H1 (cell line): Measurements from ENCODE around the gene P4HA3. TPM values are rescaled to one million over a fixed set of nuclear protein-coding genes. Genes with fewer than 3 reads are reported as not detected.

Experiments used
- CTCF ChIA-PET: fragments of 300-600 bp; sonication (Branson Sonifier 250); formaldehyde crosslinking; loops from one replicate; lab custom pipeline; 2021; ENCODE audit not compliant: partially characterized antibody; lab: Charles Lee
- POLR2A ChIA-PET: fragments of 300-600 bp; sonication (Branson Sonifier 250); formaldehyde crosslinking; loops from one replicate; lab custom pipeline; 2021; ENCODE audit warnings: inconsistent platforms; ENCODE audit not compliant: partially characterized antibody; lab: Charles Lee
- DNase-seq, 2 experiments: peaks; one replicate each; pipeline versions ENCODE4 v3.0.0 to v3.0.0-alpha.2; 2010 to 2022; ENCODE audit warnings: low spot score in 2 of 2, low read depth in 1 of 2, mixed read lengths in 1 of 2
- FAIRE-seq: peaks from 2 replicates; lab custom pipeline; 2011; peaks lifted over from hg19 to GRCh38; lab: Jason Lieb, UNC
- H2AFZ ChIP-seq: 2 replicates; pipeline ENCODE4 v1.8.1; 2012; ENCODE audit warnings: low read length, inconsistent platforms
- H2AK5ac ChIP-seq: 2 replicates; pipeline ENCODE4 v1.6.1; 2013; ENCODE audit warnings: low read depth, low read length
- H2BK120ac ChIP-seq: replicated peaks from 2 replicates; pipeline ENCODE3; 2013; ENCODE audit warnings: low read depth, low read length, inconsistent platforms
- H2BK12ac ChIP-seq: 2 replicates; pipeline ENCODE4 v1.6.1; 2013; ENCODE audit warnings: low read depth, low read length
- H2BK15ac ChIP-seq: 2 replicates; pipeline ENCODE4 v1.6.1; 2013; ENCODE audit warnings: low read length
- H2BK20ac ChIP-seq: 2 replicates; pipeline ENCODE4 v1.6.1; 2013; ENCODE audit warnings: low read length
- H2BK5ac ChIP-seq: 2 replicates; pipeline ENCODE4 v1.6.1; 2013; ENCODE audit warnings: low read depth, low read length
- H3K14ac ChIP-seq: 2 replicates; pipeline ENCODE4 v1.6.1; 2013; ENCODE audit warnings: inconsistent platforms; ENCODE audit not compliant: insufficient read length
- H3K18ac ChIP-seq: 2 replicates; pipeline ENCODE4 v1.6.1; 2013; ENCODE audit warnings: low read length; ENCODE audit errors: extremely low read depth
- H3K23ac ChIP-seq: 2 replicates; pipeline ENCODE4 v1.6.1; 2013; ENCODE audit warnings: inconsistent platforms; ENCODE audit not compliant: insufficient read length
- H3K23me2 ChIP-seq: 2 replicates; pipeline ENCODE4 v1.6.1; 2013; ENCODE audit warnings: low read depth, low read length
- H3K27ac ChIP-seq: 2 replicates; pipeline ENCODE4 v1.6.1; 2011; ENCODE audit warnings: low read depth, low read length, inconsistent platforms
- H3K27me3 ChIP-seq, 4 experiments: replicated peaks in 1 of 4; 1 replicate in 1 of 4; 2 replicates in 3 of 4; pipeline versions ENCODE4 v1.6.1 to v1.8.1; 2011 to 2013; ENCODE audit warnings: low read length in 3 of 4, mild to moderate bottlenecking in 3 of 4, inconsistent platforms in 2 of 4, mixed read lengths in 2 of 4, moderate library complexity in 1 of 4; ENCODE audit not compliant: control insufficient read depth in 3 of 4, insufficient read depth in 3 of 4; ENCODE audit errors: extremely low read depth in 1 of 4
- H3K36me3 ChIP-seq, 4 experiments: 2 replicates each; pipeline versions ENCODE4 v1.6.1 to v1.8.1; 2011 to 2013; ENCODE audit warnings: mild to moderate bottlenecking in 4 of 4, low read length in 3 of 4, moderate library complexity in 2 of 4, control low read depth in 1 of 4, inconsistent platforms in 1 of 4; ENCODE audit not compliant: insufficient read depth in 4 of 4, control insufficient read depth in 2 of 4
- H3K4ac ChIP-seq: replicated peaks from 2 replicates; pipeline ENCODE3; 2013; ENCODE audit warnings: low read length, low read depth, mixed read lengths, inconsistent platforms; ENCODE audit not compliant: insufficient read length
- H3K4me1 ChIP-seq, 4 experiments: replicated peaks in 1 of 4; 1 replicate in 1 of 4; 2 replicates in 3 of 4; pipeline versions ENCODE4 v1.6.1 to v1.8.1; 2011 to 2013; ENCODE audit warnings: low read length in 3 of 4, inconsistent platforms in 2 of 4, mixed read lengths in 1 of 4; ENCODE audit not compliant: insufficient read depth in 4 of 4, control insufficient read depth in 3 of 4
- H3K4me2 ChIP-seq, 2 experiments: 2 replicates each; pipeline versions ENCODE4 v1.6.1 to v1.8.1; 2011 to 2013; ENCODE audit warnings: low read depth in 2 of 2, low read length in 2 of 2, control low read depth in 1 of 2, inconsistent platforms in 1 of 2, mild to moderate bottlenecking in 1 of 2; ENCODE audit not compliant: insufficient read depth in 1 of 2
- H3K4me3 ChIP-seq, 4 experiments: fragments of 200-600, 300-600 bp in 1 of 4; sonication (generic), shearing (Covaris generic), sonication (Bioruptor Twin) in 1 of 4; 2 replicates each; pipeline versions ENCODE4 v1.5.1 to v1.8.1; 2011 to 2016; ENCODE audit warnings: low read length in 4 of 4, low read depth in 3 of 4, control low read depth in 2 of 4, inconsistent platforms in 2 of 4, mild to moderate bottlenecking in 2 of 4, mixed read lengths in 1 of 4, moderate library complexity in 1 of 4; ENCODE audit not compliant: insufficient read depth in 2 of 4; ENCODE audit errors: extremely low read depth in 1 of 4
- H3K56ac ChIP-seq: replicated peaks from 2 replicates; pipeline ENCODE3; 2013; ENCODE audit warnings: low read depth, mild to moderate bottlenecking, mixed read lengths, low read length, inconsistent platforms; ENCODE audit not compliant: insufficient read length
- H3K79me1 ChIP-seq: 2 replicates; pipeline ENCODE4 v1.6.1; 2013; ENCODE audit warnings: low read depth, low read length, control low read depth
- H3K79me2 ChIP-seq, 2 experiments: 2 replicates each; pipeline versions ENCODE4 v1.6.1 to v1.8.1; 2012 to 2013; ENCODE audit warnings: low read length in 2 of 2, mild to moderate bottlenecking in 2 of 2, inconsistent platforms in 1 of 2; ENCODE audit not compliant: insufficient read depth in 2 of 2, control insufficient read depth in 1 of 2
- H3K9ac ChIP-seq, 4 experiments: replicated peaks in 1 of 4; 1 replicate in 1 of 4; 2 replicates in 3 of 4; pipeline versions ENCODE4 v1.6.1 to v1.8.1; 2011 to 2013; ENCODE audit warnings: low read depth in 3 of 4, low read length in 3 of 4, control low read depth in 2 of 4, mild to moderate bottlenecking in 2 of 4, moderate library complexity in 2 of 4, inconsistent platforms in 1 of 4; ENCODE audit errors: extremely low read depth in 1 of 4
- H3K9me3 ChIP-seq, 2 experiments: 2 replicates each; pipeline versions ENCODE4 v1.6.1 to v1.8.1; 2012 to 2013; ENCODE audit warnings: mild to moderate bottlenecking in 2 of 2, moderate library complexity in 2 of 2, control low read depth in 1 of 2, inconsistent platforms in 1 of 2, low read depth in 1 of 2, low read length in 1 of 2, mixed read lengths in 1 of 2; ENCODE audit not compliant: insufficient read depth in 2 of 2
- H4K20me1 ChIP-seq, 2 experiments: replicated peaks in 1 of 2; 2 replicates each; pipeline versions ENCODE3 to v1.8.1; 2011 to 2013; ENCODE audit warnings: inconsistent platforms in 2 of 2, low read length in 2 of 2, mild to moderate bottlenecking in 1 of 2; ENCODE audit not compliant: insufficient read depth in 2 of 2, control insufficient read depth in 1 of 2
- H4K5ac ChIP-seq: 2 replicates; pipeline ENCODE4 v1.6.1; 2013; ENCODE audit warnings: low read length, low read depth, mixed read lengths, inconsistent platforms; ENCODE audit not compliant: insufficient read length
- H4K8ac ChIP-seq: 2 replicates; pipeline ENCODE4 v1.8.0; 2013; ENCODE audit warnings: mild to moderate bottlenecking, moderate library complexity, low read length, inconsistent platforms; ENCODE audit not compliant: insufficient read depth; ENCODE audit errors: extremely low read depth
- H4K91ac ChIP-seq: replicated peaks from 2 replicates; pipeline ENCODE3; 2013; ENCODE audit warnings: low read length, mixed read lengths, inconsistent platforms; ENCODE audit not compliant: insufficient read length
- BCL11A ChIP-seq, 2 experiments: IDR thresholded peaks; one replicate each; pipeline ENCODE4 v1.6.1; 2011; ENCODE audit warnings: low read depth in 2 of 2, low read length in 2 of 2, mild to moderate bottlenecking in 2 of 2
- CREB1 ChIP-seq: IDR thresholded peaks from 2 replicates; pipeline ENCODE4 v1.6.1; 2012; ENCODE audit warnings: inconsistent platforms
- EP300 ChIP-seq, 2 experiments: IDR thresholded peaks; 1 replicate in 1 of 2; 2 replicates in 1 of 2; pipeline ENCODE4 v1.6.1; 2011 to 2012; ENCODE audit warnings: low read depth in 2 of 2, low read length in 2 of 2, mild to moderate bottlenecking in 2 of 2, borderline replicate concordance in 1 of 2, inconsistent platforms in 1 of 2, moderate library complexity in 1 of 2
- GABPA ChIP-seq: IDR thresholded peaks from 2 replicates; pipeline ENCODE4 v1.6.1; 2011; ENCODE audit warnings: mild to moderate bottlenecking, low read length, moderate library complexity, borderline replicate concordance; ENCODE audit not compliant: insufficient read depth
- KDM1A ChIP-seq: fragments of 200-600, 300-600 bp; sonication (generic); IDR thresholded peaks from 2 replicates; pipeline ENCODE4 v1.7.1; 2016; ENCODE audit warnings: mild to moderate bottlenecking, low read length, borderline replicate concordance
- KDM5A ChIP-seq: fragments of 200-600 bp; IDR thresholded peaks from 2 replicates; pipeline ENCODE4 v1.7.1; 2012; ENCODE audit warnings: mild to moderate bottlenecking, low read length, inconsistent platforms, mixed read lengths
- MAFK ChIP-seq: IDR thresholded peaks from 2 replicates; pipeline ENCODE4 v1.6.1; 2012; ENCODE audit warnings: low read depth, mild to moderate bottlenecking, improper control_type of control experiment, low read length
- RBBP5 ChIP-seq: IDR thresholded peaks from 2 replicates; pipeline ENCODE4 v1.7.1; 2012; ENCODE audit warnings: low read depth, mild to moderate bottlenecking, inconsistent platforms, low read length, moderate library complexity, borderline replicate concordance
- RNF2 ChIP-seq: fragments of 200-900, 300-1000 bp; sonication (generic); IDR thresholded peaks from 2 replicates; pipeline ENCODE4 v1.7.1; 2016; ENCODE audit warnings: borderline replicate concordance, low read depth, mild to moderate bottlenecking, antibody characterized with exemption, low read length; ENCODE audit not compliant: poor library complexity, severe bottlenecking; ENCODE audit errors: missing control alignments
- TAF7 ChIP-seq: optimal IDR thresholded peaks from 2 replicates; pipeline ENCODE3; 2011; ENCODE audit warnings: low read depth, mild to moderate bottlenecking, inconsistent platforms, low read length, moderate library complexity, borderline replicate concordance
- TBP ChIP-seq: IDR thresholded peaks from 2 replicates; pipeline ENCODE4 v1.6.1; 2011; ENCODE audit warnings: low read depth, low read length, improper control_type of control experiment
- TCF12 ChIP-seq: IDR thresholded peaks from 2 replicates; pipeline ENCODE4 v1.6.1; 2011; ENCODE audit warnings: low read depth, mild to moderate bottlenecking, low read length
- TEAD4 ChIP-seq: IDR thresholded peaks from 2 replicates; pipeline ENCODE4 v1.6.1; 2012; ENCODE audit warnings: low read depth, low read length, inconsistent platforms, mixed read lengths
- WGBS, 2 experiments: shearing (Covaris generic) in 1 of 2; methylation state at CpG; one replicate each; pipeline versions ENCODE4 v1.1.6 to v1.1.7; 2013 to 2015; ENCODE audit warnings: low lambda C conversion rate in 2 of 2, mixed read lengths in 2 of 2, inconsistent platforms in 1 of 2, low coverage in 1 of 2, missing lambda C conversion rate in 1 of 2; ENCODE audit not compliant: insufficient replicate concordance in 2 of 2, insufficient coverage in 1 of 2, insufficient read length in 1 of 2; ENCODE audit errors: extremely low coverage in 1 of 2, missing lambda C conversion rate in 1 of 2; 5-methylcytosine and 5-hydroxymethylcytosine counted together
- polyA plus RNA-seq, 7 experiments: library from polyadenylated mRNA; depleted of rRNA in 3 of 7; stranded (reverse) in 5 of 7; unstranded in 2 of 7; fragments of >200 nt in 5 of 7; fragments of 200-250 nt in 2 of 7; gene quantifications; 1 replicate in 5 of 7; 2 replicates in 1 of 7; 4 replicates in 1 of 7; pipeline versions ENCODE4 v1.2.1 to v1.2.3, GENCODE V29; 2011 to 2013; ENCODE audit warnings: missing spikeins in 2 of 7, mixed read lengths in 2 of 7
- total RNA-seq: library from RNA; stranded (reverse); fragmentation: NEBNext Ultra II Directional; extraction: Animal tissue kit (Norgen Biotek cat#: 25700); gene quantifications from 2 replicates; pipeline ENCODE4 v1.2.1, GENCODE V29; 2021

The P4HA3 gene
- total and polyA plus RNA-seq, 2 of the 8 experiments (the other 6 are each of a cell fraction or from before 2014, with no cell fraction given), result 0.06 TPM; not detected in 1

- Histone ChIP-seq H2BK120ac (no peak overlapping the region), H2BK12ac (no peak overlapping the region), H4K5ac (no peak overlapping the region), H3K27me3 (no peaks in the 10 kb centered on the region), H3K18ac (no peak overlapping the region), H3K9me3 (no peaks in the 10 kb centered on the region), H4K8ac (no peak overlapping the region), H2BK5ac (no peak overlapping the region), H3K23me2 (no peaks in the 10 kb centered on the region), H4K20me1 (no peaks in the 10 kb centered on the region), H3K4me3 (no peak overlapping the region), H3K56ac (no peak overlapping the region), H3K4me2 (no peak overlapping the region), H2BK20ac (no peak overlapping the region), H2BK15ac (no peak overlapping the region), H3K27ac (no peak overlapping the region), H2AK5ac (no peak overlapping the region), H3K14ac (no peak overlapping the region), H3K79me2 (no peaks in the 10 kb centered on the region), H3K9ac (no peak overlapping the region), H2AFZ (no peak overlapping the region), H3K23ac (no peak overlapping the region), H3K4me1 (no peaks in the 10 kb centered on the region), H3K4ac (no peak overlapping the region), H3K79me1 (no peaks in the 10 kb centered on the region; the same call in 1 of the 2 replicates), H4K91ac (no peak overlapping the region), H3K36me3 (peaks cover 0 to 12% (median 4%) of the 10 kb centered on the region in 4 experiments; a peak in 3 of 8 replicates)
- TF ChIP-seq BCL11A (IDR thresholded peaks at IDR 0.05; ENCODE audit: low read depth in 2 of 2, low read length in 2 of 2) (no peak), TAF7 (no peak), KDM5A (no peak), TEAD4 (no peak), MAFK (no peak), GABPA (no peak), TBP (no peak), RNF2 (no peak), KDM1A (no peak), EP300 (IDR thresholded peaks at IDR 0.05; ENCODE audit: borderline replicate concordance in 1 of 2, low read depth in 2 of 2, low read length in 2 of 2) (no peak), CREB1 (no peak), RBBP5 (no peak), TCF12 (no peak)
- WGBS, 2 experiments, result 78% methylated on average over 4 of the region's 4 CpGs; no CpG with 5 or more reads in 1 of the 2 experiments
- CTCF ChIA-PET, result interaction anchor here (0.8 to 2.6 kb wide), 6 partner anchors 9 to 311 kb away, joined by 3 to 12 read pairs (median 4); no protein-coding TSS in a partner anchor
- DNase-seq (no peak), FAIRE-seq (no peak)
- POLR2A ChIA-PET, result interaction anchor here (0.9 kb wide), 1 partner anchor 8 kb away, joined by 3 read pairs; no protein-coding TSS in a partner anchor
These were observed 53.4 kb downstream of the P4HA3 start for GRCh38 chr11:74257959-74258553.
